DMS53 treated with DMSO at 0.1 percent for 48 hours (cell line): Measurements from ENCODE around the gene PAAF1.

Source experiments
- DNase-seq: peaks from one replicate; lab custom pipeline; 2025; ENCODE audit not compliant: unreplicated experiment; lab: John Stamatoyannopoulos, UW

Gene PAAF1

DNA sequence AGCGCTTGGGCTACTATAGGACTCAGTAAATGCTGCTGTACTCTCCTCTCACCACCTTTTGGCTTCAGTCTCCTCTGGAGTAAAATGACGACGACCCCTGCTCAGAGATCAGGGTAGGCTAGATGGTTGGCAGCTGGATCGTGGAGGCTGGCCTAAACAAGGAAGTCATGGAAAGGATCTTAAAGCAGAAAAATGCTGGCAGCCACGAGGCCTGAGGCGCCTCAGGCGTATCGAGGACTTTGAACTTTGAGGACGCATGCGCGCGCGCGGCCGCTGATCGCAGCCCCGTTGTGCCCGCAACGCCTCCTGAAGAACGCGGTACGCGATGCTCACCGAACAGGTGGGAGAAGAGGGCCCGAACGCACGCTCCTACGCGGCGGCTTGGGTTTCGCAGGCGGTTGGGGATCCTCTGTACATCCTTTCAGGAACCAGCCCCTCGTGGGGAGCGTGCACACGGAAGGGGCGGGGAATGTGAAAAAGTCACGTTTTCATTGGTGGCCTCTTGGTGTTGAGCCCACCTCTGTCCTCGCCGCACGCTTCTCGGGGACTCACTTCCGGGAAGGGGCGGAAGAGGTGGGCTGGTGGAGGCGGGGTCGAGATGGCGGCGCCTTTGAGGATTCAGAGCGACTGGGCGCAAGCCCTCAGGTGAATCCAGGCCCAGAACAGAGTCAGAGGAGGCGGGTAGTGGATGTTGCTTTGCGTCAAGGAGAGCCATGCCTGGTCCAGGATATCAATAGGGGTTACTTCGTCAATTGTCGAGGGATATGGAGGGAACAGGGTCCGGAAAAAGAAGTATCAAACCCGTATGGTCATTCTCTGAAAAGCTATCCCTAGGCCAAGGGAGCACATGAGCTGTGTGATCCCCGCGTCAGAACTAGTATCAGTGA lies at the start of gene PAAF1, which contains the start of gene COA4:
Gene PAAF1, plus strand, starts transcription at position 576 of the 887 bp plus-strand sequence. Its CDS starts 23 bp downstream, at position 599.
Gene COA4, minus strand, starts transcription at position 423 of the 887 bp plus-strand sequence. CDS start 3,468 bp downstream, outside the sequence.
- DNase-seq = peak; percentile 100

DNA sequence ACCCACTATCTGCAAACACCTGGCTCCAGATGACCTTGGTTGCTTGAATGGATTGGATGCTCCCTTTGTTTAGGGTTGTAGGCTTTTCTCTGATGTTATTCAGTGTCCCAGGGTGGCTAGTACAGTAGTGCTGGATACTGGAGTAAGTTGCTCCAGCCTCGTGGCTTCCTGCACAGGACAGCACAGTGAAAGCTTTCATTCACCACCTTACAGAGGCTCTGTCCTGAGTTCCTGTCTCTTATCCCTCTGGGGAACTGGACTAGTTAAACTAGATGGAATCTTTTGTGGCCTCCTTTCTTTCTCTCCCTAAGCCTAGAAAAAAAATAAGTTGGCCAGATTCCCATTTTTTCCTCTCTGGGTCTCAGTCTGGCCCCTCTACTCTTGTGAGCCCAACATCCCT lies 46.5 kb upstream of the PAAF1 start:
- no peak for DNase-seq

DNA sequence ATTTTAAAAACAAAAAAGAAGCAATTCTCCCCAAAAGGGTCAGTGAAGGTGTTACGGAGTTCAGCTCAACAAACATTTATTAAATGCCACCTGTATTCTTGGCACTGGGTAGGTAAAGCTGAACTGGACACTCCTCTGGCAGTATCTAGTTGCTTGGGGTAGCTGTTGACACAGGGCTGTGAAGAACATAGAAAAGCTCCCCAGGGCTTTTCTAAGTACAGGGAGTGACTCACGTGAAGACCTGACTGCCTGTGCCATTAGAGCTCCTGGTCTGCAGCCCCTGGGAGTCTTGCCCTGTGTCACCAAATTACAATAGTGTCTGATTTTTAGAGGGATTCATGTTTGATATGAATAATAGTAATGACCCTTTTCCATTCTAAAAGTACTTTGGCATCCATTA lies 43.7 kb upstream of the PAAF1 start:
- no peak for DNase-seq

- DNase-seq = no peak
These were observed 38.2 kb upstream of the PAAF1 start for GRCh38 chr11:73838443-73839122.

DNA sequence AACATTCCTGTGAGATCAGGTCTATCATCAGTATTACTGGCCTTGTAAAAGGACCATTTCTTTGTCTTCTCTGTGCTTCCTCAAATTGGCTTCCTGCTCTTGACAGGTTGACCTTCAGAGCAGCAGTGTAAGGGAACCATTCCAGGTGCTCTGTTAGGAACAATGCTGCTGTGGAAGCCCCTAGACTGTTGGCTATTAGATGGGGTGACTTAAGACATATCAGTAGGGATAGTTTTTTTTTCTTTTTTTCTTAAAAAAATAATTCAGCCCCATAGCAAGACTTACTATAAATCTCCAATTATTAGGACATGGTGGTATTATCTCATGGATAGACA lies 37.7 kb upstream of the PAAF1 start:
- DNase-seq = no peak

GRCh38 chr11:73851046-73851764 lies 25.6 kb upstream of the PAAF1 start:
- no peak for DNase-seq

- DNase-seq = no peak
These were observed 24.8 kb upstream of the PAAF1 start for GRCh38 chr11:73852049-73852448.

DNA sequence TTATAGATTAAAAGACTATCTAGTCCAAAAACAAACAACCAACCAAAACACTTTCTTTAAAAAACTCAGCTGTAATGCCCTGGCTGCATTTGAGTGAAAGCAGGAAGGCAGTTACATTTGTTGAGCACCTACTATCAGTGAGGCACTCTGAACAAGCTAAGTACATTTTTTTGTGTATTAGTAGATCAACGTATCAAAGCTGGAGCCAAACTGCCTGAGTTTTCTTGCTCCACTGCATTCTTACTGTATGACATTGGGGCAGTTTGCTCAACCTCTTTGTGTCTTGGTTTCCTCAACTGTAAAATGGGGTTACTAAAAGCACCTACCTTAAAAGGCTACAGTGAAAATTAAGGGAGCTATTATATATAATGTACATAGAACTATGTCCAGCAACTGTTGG lies 22.1 kb upstream of the PAAF1 start:
- no peak for DNase-seq

GRCh38 chr11:73856031-73856567 lies 20.7 kb upstream of the PAAF1 start:
- DNase-seq = no peak

GRCh38 chr11:73859671-73860070 lies 17.1 kb upstream of the PAAF1 start:
- DNase-seq = no peak

DNA sequence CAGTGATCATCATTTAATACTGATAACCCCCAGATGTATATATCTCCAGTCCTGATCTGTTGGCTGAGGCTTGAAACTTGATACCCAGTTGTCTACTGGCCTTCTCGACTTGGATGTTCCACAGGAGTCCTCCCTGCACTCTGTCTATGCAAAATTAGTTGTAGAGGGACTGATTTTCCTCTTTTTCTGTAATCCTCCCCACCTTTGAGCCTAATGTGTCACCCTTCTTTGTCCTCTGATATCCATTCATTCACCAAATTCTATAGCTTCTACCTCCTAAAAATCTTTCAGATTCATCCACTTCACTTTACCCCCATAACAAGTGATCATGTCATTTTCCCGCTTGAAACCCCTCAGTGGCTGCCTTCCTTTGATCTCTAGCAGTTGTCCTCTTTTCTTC lies 16.6 kb upstream of the PAAF1 start:
- no peak for DNase-seq

GRCh38 chr11:73862986-73863385 lies 13.8 kb upstream of the PAAF1 start:
- DNase-seq = no peak

DNA sequence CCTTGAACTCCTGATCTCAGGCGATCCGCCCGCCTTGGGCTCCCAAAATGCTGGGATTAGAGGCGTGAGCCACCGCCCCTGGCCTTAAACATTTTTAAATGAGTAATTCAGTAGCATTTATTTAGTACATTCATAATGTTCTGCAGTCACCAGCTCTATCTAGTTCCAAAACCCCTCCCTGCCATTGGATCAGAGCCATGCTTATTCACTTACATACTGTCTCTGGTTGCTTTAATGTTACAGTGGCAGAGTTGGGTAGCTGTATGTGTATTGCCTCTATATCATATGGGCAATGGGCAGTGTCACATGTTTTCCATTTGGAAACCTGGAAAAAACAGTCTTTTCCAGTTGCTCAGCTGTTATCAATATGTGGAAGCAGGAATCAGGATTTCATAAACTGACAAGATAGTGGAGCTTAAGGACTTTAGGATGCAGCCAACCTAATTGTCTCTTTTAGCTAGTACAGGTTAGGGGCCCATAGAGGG lies 10.7 kb upstream of the PAAF1 start:
- no peak for DNase-seq

DNA sequence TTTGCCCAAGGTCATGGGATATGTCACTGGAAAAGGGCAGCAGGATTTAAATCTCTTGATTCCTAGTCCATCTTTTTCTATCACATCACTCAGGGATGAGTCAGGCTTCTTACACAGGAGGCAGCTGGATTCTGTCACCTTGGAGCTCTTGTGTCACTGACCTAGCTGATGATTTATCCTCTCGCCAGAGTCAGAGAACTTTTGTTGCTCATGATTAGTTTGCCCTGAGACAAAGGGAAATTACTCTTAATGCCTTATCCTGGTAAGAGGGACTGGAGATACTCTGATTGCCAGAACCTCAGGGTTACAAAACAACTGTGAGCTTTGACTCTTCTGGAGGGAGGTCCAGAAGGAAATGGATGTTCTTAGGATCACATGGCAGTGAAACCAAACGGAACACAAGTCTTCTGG lies 10.2 kb upstream of the PAAF1 start:
- peak; percentile 58 for DNase-seq

GRCh38 chr11:73869332-73869949 lies 7.4 kb upstream of the PAAF1 start:
- DNase-seq = no peak

DNA sequence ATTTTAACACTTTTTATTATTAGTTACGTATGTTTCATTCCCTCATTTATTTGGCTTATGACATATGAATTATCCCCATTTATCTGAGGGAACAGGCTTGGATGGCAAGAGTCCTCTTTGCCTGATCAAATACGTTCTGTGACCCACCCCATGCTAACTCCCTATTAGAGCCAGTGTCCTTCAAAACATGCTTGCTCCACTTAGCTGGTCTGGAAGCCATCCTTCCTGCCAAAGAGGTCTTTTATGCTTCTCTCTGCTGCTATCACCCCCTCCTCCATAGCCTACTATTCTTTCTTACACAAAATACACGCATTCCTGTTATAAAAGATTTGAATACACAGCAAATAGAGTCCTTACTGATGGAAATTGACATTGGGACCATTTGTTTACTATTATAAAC lies 6.5 kb upstream of the PAAF1 start:
- DNase-seq = no peak

GRCh38 chr11:73872749-73873357 lies 3.9 kb upstream of the PAAF1 start:
- no peak for DNase-seq

DNA sequence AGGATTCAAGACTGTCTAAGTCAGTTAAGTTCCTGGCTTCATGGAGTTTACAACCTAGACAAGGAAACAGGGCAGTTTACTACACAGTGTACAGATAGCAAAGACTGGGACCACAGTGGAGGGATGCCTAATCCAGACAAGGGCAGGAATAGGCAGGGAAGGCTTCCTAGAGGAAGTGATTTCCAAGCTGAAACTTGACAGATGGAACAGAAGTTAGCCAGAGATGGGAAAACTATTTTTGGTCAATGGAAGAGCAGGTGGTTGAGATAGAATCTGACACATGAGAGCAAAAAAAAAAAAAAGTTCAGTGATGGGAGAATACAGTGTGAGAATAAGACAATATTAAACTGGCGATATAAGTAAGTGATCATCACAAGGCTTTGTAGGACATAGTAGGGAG lies 1.4 kb upstream of the PAAF1 start:
- no peak for DNase-seq

- no peak for DNase-seq
These were observed 959 bp upstream of the PAAF1 start for GRCh38 chr11:73875840-73876239.

DNA sequence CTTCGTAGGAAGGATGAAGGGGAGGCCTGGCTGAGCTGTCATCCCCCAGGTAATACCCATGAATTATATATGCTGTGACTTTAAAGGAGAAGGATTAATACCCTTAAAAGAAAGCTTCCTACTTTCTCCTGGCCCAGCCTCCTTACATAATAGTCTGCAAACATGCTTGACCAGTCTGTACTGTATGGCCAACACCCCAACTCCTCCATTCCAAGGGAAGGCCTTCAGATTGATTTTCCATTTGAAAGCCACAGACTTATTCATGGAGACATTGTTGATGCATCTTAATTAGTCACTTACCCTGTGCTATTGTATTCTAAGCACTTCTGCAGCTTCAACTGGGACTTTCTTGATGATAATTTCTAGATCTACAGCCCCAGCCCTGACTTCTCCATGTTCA lies 2.0 kb downstream of the PAAF1 start:
- no peak for DNase-seq
